Measurements from ENCODE around the gene FGF3. TPM values are rescaled to one million over a fixed set of nuclear protein-coding genes. Genes with fewer than 3 reads are reported as not detected.
"Not testable (repeated sequence)": the region's sequence is repeated elsewhere in the genome, so short reads cannot be mapped to it uniquely, and the experiment has no call there.

FGF3 gene
- total RNA-seq, 4 donors from 2014 or later, result not detected

DNA sequence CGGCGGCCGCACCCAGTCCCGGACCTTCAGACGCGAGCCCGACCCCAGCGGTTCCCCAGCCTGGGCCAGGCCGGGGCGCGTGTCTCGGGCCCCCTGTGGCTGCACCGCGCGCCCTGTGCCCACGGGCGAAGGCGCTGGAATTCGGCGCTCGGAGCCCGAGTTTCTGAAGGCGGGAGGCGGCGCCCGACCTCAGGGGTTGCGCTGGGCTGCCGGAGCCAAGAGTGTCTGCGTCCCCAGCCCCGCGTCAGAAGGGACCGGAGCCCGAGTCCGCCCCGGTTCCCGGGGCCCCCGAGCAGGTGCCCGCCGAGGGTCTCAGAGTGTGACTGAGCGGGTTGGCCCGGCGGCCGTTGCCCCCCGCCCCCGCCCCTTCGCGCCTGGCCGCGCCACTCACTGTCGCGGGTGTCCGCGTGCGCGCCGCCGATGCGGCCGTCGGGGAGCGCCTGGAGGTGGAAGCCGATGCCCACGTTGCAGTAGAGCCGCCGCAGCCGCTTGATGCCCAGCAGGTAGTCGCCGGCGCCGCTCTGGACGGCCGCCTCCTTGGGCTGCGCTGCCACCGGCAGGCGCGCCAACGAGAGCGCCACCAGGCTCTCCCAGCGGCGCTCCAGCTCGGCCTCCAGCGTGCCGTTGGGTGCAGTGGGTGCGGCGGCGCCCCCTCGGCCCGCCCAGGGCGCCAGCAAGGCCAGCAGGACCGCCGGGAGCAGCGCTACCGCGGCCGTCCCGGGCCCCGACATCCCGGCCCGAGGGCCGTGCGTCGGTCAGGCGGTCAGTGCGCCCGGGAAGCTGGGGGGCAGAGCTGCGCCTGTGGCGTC is 44.7 kb downstream of the FGF3 start:
- TF ChIP-seq, protein P1, sequence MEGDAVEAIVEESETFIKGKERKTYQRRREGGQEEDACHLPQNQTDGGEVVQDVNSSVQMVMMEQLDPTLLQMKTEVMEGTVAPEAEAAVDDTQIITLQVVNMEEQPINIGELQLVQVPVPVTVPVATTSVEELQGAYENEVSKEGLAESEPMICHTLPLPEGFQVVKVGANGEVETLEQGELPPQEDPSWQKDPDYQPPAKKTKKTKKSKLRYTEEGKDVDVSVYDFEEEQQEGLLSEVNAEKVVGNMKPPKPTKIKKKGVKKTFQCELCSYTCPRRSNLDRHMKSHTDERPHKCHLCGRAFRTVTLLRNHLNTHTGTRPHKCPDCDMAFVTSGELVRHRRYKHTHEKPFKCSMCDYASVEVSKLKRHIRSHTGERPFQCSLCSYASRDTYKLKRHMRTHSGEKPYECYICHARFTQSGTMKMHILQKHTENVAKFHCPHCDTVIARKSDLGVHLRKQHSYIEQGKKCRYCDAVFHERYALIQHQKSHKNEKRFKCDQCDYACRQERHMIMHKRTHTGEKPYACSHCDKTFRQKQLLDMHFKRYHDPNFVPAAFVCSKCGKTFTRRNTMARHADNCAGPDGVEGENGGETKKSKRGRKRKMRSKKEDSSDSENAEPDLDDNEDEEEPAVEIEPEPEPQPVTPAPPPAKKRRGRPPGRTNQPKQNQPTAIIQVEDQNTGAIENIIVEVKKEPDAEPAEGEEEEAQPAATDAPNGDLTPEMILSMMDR (IDR thresholded peaks at IDR 0.05), result no peak
- TF ChIP-seq POLR2A (IDR thresholded peaks at IDR 0.05), result no peak
- DNase-seq, result no peak
- Histone ChIP-seq H3K4me3 (no peak overlapping the region), H3K36me3 (no peaks in the 10 kb centered on the region), H3K9me3 (no peaks in the 10 kb centered on the region), H3K4me1 (no peaks in the 10 kb centered on the region), H3K27me3 (peaks cover 0 to 24% of the 10 kb centered on the region in 2 donors), H3K27ac (no peak overlapping the region)

DNA sequence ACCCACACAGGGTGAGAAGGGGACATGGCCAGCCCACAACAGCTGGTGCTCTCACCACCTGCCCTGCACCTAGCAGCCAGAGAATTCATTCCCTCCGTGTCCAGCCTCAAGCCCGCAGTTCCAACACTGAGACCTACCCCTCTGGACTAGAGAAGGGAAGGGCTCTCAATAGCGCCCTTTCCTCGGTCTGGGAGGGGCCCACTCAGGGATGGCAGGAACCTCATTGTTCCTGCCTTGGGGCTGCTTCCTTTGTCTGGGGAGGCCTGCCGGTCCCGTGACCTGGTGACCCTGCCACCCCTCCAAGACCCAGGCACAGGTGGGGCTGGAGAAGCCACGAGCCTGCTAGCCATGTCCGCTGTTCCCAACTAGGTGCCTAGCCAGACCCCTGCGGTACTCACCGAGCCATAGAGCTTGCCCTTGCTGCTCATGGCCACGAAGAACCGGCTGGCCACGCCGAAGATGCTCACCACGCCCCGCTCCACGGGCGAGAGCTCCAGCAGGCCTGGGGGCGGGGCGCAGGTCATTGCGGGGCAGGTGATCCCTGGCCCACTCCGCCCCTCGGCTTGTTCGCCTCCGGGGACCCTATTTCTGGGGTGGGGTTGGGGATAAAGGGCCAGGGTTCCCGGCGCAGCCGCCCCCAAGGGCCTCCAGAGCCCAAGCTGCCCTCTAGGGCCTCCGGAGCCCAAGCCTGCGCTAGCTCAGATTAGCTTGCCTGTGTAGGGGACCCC is 45.4 kb downstream of the FGF3 start:
- peaks cover 0 to 24% of the 10 kb centered on the region in 2 donors for H3K27me3 ChIP-seq
- no peaks in the 10 kb centered on the region for H3K36me3 ChIP-seq
- H3K9me3 ChIP-seq, result no peaks in the 10 kb centered on the region
- H3K4me1 ChIP-seq, result no peaks in the 10 kb centered on the region
- H3K27ac ChIP-seq, result no peak overlapping the region
- H3K4me3 ChIP-seq, result no peak overlapping the region
- TF ChIP-seq, protein P1 (IDR thresholded peaks at IDR 0.05), result no peak
- TF ChIP-seq POLR2A (IDR thresholded peaks at IDR 0.05), result no peak
- DNase-seq, result no peak

GRCh38 chr11:69771466-69771865 is 47.8 kb downstream of the FGF3 start:
- TF ChIP-seq, protein P1 (IDR thresholded peaks at IDR 0.05), result no peak
- no peak for TF ChIP-seq POLR2A (IDR thresholded peaks at IDR 0.05)
- no peak for DNase-seq
- Histone ChIP-seq H3K27ac (no peak overlapping the region), H3K9me3 (no peaks in the 10 kb centered on the region), H3K4me1 (no peaks in the 10 kb centered on the region), H3K4me3 (no peak overlapping the region), H3K36me3 (no peaks in the 10 kb centered on the region), H3K27me3 (peaks cover 0 to 24% of the 10 kb centered on the region in 2 donors)

DNA sequence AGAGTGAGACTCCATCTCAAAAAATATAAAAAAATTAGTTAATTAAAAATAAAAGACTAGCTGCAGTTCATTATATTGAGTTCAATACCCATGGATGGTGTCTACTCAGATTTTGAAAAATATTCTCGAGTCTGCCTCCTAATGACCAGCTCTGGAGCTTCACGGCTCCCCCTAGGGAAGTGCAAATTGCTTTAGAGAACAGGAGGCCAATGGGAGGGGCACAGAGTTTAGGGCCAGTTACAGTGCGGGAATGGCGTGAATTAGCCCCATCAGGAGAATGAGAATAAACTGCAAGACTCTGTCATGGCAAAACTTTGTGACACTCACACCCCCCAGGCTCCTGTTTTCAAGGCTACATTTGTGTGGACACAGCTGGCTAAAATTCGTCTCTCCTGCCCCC is 48.7 kb downstream of the FGF3 start:
- TF ChIP-seq, protein P1 (IDR thresholded peaks at IDR 0.05), result no peak
- no peak for TF ChIP-seq POLR2A (IDR thresholded peaks at IDR 0.05)
- peaks cover 0 to 21% of the 10 kb centered on the region in 2 donors for H3K27me3 ChIP-seq
- H3K4me3 ChIP-seq, result no peak overlapping the region
- H3K36me3 ChIP-seq, result no peaks in the 10 kb centered on the region
- no peak for DNase-seq
- no peak overlapping the region for H3K27ac ChIP-seq
- H3K4me1 ChIP-seq, result no peaks in the 10 kb centered on the region
- H3K9me3 ChIP-seq, result no peaks in the 10 kb centered on the region

GRCh38 chr11:69765498-69765995 is 53.7 kb downstream of the FGF3 start:
- Histone ChIP-seq H3K4me3 (no peak overlapping the region), H3K36me3 (no peaks in the 10 kb centered on the region), H3K27me3 (no peaks in the 10 kb centered on the region), H3K27ac (no peak overlapping the region), H3K9me3 (no peaks in the 10 kb centered on the region), H3K4me1 (no peaks in the 10 kb centered on the region)
- no peak for DNase-seq
- TF ChIP-seq, protein P1 (IDR thresholded peaks at IDR 0.05), result no peak
- TF ChIP-seq POLR2A (IDR thresholded peaks at IDR 0.05), result no peak

DNA sequence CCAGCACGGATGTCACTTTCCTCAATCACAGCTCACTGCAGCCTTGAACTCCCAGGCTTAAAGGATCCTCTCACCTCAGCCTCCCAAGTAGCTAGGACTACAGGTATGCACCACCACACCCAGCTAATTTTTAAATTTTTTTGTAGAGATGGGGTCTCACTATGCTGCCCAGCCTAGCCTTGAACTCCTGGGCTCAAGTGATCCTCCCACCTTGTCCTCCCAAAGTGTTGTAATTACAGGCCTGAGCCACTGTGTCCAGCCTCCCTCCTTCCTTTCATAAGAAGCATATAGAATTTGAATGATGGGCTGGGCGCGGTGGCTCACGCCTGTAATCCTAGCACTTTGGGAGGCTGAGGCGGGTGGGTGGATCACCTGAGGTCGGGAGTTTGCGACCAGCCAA is 54.3 kb downstream of the FGF3 start:
- H3K4me1 ChIP-seq, H3K4me3 ChIP-seq, H3K36me3 ChIP-seq, DNase-seq, H3K27me3 ChIP-seq, H3K9me3 ChIP-seq, H3K27ac ChIP-seq: not testable (repeated sequence)

All from Peyer's patch (tissue), 4 donors.